ENCODE data around the gene ASCL5.
"Not testable (repeated sequence)": the region's sequence is repeated elsewhere in the genome, so short reads cannot be mapped to it uniquely, and the experiment has no call there.

ASCL5 gene

GRCh38 chr1:201170533-201171062 lies 43.6 kb upstream of the ASCL5 start:
- peak overlapping the region; percentile 77 for H3K4me3 ChIP-seq (ENCODE audit: low read length)
- DNase-seq (ENCODE audit: low read depth): peak; percentile 93
- no peak for TF ChIP-seq CTCF (conservative IDR thresholded peaks at IDR 0.05; ENCODE audit: low read length)

DNA sequence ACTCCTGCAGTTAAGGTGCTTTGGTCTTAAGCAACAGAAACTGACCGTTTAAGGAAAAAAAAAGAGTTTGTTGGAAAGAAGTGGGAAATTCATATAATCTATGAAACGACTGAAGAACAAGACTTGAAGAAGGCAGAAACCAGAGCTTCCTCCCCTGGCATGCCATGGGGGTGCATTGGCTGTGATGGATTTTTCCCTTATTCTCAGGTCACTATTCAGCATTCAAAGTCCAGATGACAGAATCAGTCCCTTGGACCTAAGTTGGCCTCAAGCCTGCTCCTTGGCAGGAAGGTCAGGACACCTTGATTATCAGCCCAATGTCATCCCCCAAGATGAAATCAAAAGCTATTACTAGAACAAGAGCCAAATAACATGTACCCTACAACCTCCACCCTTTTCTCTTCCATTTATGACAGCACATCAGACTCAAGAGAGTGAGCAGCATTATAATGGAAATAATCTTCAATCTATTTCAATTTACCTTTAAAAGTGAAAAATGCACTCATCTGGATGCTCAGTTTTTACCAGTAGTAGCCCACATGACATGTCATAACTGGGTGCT lies 43.1 kb upstream of the ASCL5 start:
- H3K4me3 ChIP-seq (ENCODE audit: low read length): peak overlapping the region; percentile 5; the same call in 1 of the 2 replicates
- DNase-seq (ENCODE audit: low read depth): no peak

GRCh38 chr1:201169203-201169602 lies 42.2 kb upstream of the ASCL5 start:
- DNase-seq (ENCODE audit: low read depth): no peak
- TF ChIP-seq CTCF (conservative IDR thresholded peaks at IDR 0.05; ENCODE audit: low read length): no peak
- no peak overlapping the region for H3K4me3 ChIP-seq (ENCODE audit: low read length)

More for the DNA sequence above, 43.1 kb upstream of the ASCL5 start:
- no peak for TF ChIP-seq CTCF (conservative IDR thresholded peaks at IDR 0.05; ENCODE audit: low read length)

DNA sequence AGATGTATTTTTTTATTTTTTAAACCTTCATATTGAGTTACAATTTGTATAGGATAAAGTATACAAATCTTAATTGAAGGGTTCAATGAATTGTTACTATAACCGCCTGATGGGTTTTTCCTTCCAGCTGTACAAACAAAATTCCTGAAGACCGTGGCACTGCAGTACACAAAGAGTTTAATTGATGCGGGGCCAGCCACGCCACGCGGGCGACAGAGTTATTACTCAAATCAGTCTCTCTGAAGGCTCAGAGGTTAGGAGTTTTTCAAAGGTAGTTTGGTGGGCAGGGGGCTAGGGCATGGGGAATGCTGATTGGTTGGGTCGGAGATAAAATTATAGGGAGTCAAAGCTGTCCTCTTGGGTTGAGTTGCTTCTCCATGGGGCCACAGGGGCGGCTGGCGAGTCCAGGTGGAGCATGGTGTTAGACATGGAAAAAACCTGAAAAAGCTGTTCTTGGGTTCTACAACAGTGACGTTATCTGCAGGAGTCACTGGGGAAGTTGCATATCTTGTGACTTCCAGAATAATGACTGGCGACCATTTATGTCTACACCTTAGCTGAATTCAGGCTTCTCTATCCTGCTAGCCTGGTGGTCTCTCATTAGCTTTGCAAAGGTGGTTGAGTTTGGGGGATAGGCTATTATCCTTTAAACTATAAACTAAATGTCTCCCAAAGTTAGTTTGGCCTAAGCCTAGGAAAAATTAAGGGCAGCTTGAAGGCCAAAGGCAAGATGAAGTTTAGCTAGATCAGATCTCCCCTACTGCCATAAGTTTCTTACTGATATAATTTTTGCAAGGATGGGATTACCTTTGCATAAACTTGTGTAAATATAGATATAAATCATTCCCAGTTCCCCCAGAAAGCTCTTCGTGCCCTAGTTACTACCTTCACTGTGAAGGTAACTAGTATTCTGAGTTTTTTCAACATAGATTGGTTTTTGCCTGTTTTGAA lies 40.3 kb upstream of the ASCL5 start:
- TF ChIP-seq CTCF (conservative IDR thresholded peaks at IDR 0.05; ENCODE audit: low read length): no peak
- H3K4me3 ChIP-seq (ENCODE audit: low read length): no peak overlapping the region
- no peak for DNase-seq (ENCODE audit: low read depth)

DNA sequence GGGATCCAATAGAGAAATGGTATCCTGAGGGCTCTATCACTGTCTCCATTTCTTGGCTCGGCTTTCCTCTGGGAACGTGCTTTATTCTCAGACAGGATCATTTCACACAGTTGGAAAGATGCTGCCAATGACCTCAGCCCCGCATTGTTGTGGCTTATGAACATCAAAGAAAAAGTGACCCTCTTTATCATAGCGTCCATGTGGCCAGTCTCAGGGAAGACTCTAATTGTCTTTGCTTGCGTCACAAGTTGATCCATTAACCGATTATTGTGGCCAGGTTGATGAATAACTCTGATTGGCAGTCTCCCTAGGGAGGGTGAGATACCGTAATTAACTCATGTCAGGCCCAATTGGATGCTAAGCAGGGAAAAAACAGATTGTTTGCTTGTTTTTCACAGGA lies 37.7 kb upstream of the ASCL5 start:
- no peak for TF ChIP-seq CTCF (conservative IDR thresholded peaks at IDR 0.05; ENCODE audit: low read length)
- DNase-seq (ENCODE audit: low read depth): no peak
- H3K4me3 ChIP-seq (ENCODE audit: low read length): no peak overlapping the region

GRCh38 chr1:201163707-201164106 lies 36.7 kb upstream of the ASCL5 start:
- DNase-seq (ENCODE audit: low read depth): no peak
- TF ChIP-seq CTCF (conservative IDR thresholded peaks at IDR 0.05; ENCODE audit: low read length): no peak
- H3K4me3 ChIP-seq (ENCODE audit: low read length): no peak overlapping the region

GRCh38 chr1:201163036-201163435 lies 36.1 kb upstream of the ASCL5 start:
- H3K4me3 ChIP-seq (ENCODE audit: low read length); DNase-seq (ENCODE audit: low read depth): not testable (repeated sequence)

Measured in AG10803 (cell line).